HCT116 (cell line): ENCODE results near the gene LDLRAD4.

Experiments used
- CTCF ChIP-seq, 3 experiments: fragments of 200-600 bp in 1 of 3; sonication (generic) in 1 of 3; IDR thresholded peaks in 2 of 3; conservative IDR thresholded peaks in 1 of 3; 2 replicates each; pipeline ENCODE4 v1.5.1; 2012 to 2017; ENCODE audit warnings: low read depth in 2 of 3, low read length in 2 of 3, antibody characterized with exemption in 1 of 3, borderline replicate concordance in 1 of 3, control low read depth in 1 of 3, mild to moderate bottlenecking in 1 of 3, mixed read lengths in 1 of 3, mixed run types in 1 of 3, moderate library complexity in 1 of 3; ENCODE audit not compliant: insufficient read depth in 1 of 3
- ELF1 ChIP-seq: IDR thresholded peaks from 2 replicates; pipeline ENCODE4 v1.6.1; 2012; ENCODE audit warnings: low read depth, borderline replicate concordance
- EZH2 ChIP-seq: fragments of 200-600 bp; sonication (generic); IDR thresholded peaks from 2 replicates; pipeline ENCODE4 v1.6.1; 2017; ENCODE audit warnings: antibody characterized with exemption, mixed run types
- POLR2A ChIP-seq: IDR thresholded peaks from 2 replicates; pipeline ENCODE4 v1.7.0; 2011; ENCODE audit warnings: borderline replicate concordance; ENCODE audit not compliant: insufficient read depth, insufficient read length; ENCODE audit errors: extremely low read depth
- POLR2AphosphoS5 ChIP-seq: IDR thresholded peaks from 2 replicates; pipeline ENCODE4 v1.6.1; 2011; ENCODE audit warnings: mild to moderate bottlenecking, low read depth, low read length, moderate library complexity
- RAD21 ChIP-seq: IDR thresholded peaks from 2 replicates; pipeline ENCODE4 v1.6.1; 2012; ENCODE audit warnings: low read depth, mild to moderate bottlenecking
- SP1 ChIP-seq: IDR thresholded peaks from 2 replicates; pipeline ENCODE4 v1.6.1; 2012; ENCODE audit warnings: low read depth
- ZNF274 ChIP-seq: fragments of 200-500 bp; sonication (Bioruptor generic); IDR thresholded peaks from 2 replicates; pipeline ENCODE4 v1.6.1; 2014; ENCODE audit warnings: mild to moderate bottlenecking, low read depth, low read length, inconsistent platforms
- TF ChIP-seq, protein P1 (sequence below): IDR thresholded peaks from 2 replicates; pipeline ENCODE4 v1.6.1; 2012

- TF ChIP-seq POLR2AphosphoS5 = no peak
- TF ChIP-seq CTCF (IDR thresholded peaks at IDR 0.05 in 2 of 3, conservative IDR thresholded peaks at IDR 0.05 in 1 of 3; ENCODE audit: borderline replicate concordance in 1 of 3, insufficient read depth in 1 of 3, low read depth in 2 of 3, low read length in 2 of 3) = no peak
- no peak for TF ChIP-seq POLR2A
- TF ChIP-seq SP1 = no peak
- no peak for TF ChIP-seq ELF1
- TF ChIP-seq RAD21 = no peak
- TF ChIP-seq, protein P1, sequence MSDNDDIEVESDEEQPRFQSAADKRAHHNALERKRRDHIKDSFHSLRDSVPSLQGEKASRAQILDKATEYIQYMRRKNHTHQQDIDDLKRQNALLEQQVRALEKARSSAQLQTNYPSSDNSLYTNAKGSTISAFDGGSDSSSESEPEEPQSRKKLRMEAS = no peak
- no peak for TF ChIP-seq ZNF274
- TF ChIP-seq EZH2 = no peak
These were observed 256.5 kb downstream of the LDLRAD4 start for GRCh38 chr18:13474907-13475545.
